PFSK-1 (cell line): ENCODE data around the gene CLDN11.

ENCODE experiments used
- FOXP2 ChIP-seq: optimal IDR thresholded peaks from 2 replicates; pipeline ENCODE3; 2011; ENCODE audit warnings: borderline replicate concordance, control low read depth, inconsistent platforms; ENCODE audit not compliant: insufficient read depth; ENCODE audit errors: extremely low read length, extremely low read depth
- POLR2AphosphoS5 ChIP-seq: IDR thresholded peaks from 2 replicates; pipeline ENCODE4 v1.6.1; 2012; ENCODE audit warnings: low read depth, mild to moderate bottlenecking, control low read depth, low read length, moderate library complexity
- SIN3A ChIP-seq: IDR thresholded peaks from 2 replicates; pipeline ENCODE4 v1.6.1; 2012; ENCODE audit warnings: mild to moderate bottlenecking, low read length, moderate library complexity, borderline replicate concordance; ENCODE audit not compliant: insufficient read depth
- TAF1 ChIP-seq: IDR thresholded peaks from 2 replicates; pipeline ENCODE4 v1.6.1; 2012; ENCODE audit warnings: low read length, control low read depth, borderline replicate concordance; ENCODE audit not compliant: insufficient read depth
- TF ChIP-seq, protein P1 (sequence below), 2 experiments: IDR thresholded peaks; 2 replicates each; pipeline versions ENCODE4 v1.6.1 to v1.8.0; 2011 to 2012; ENCODE audit warnings: low read depth in 2 of 2, low read length in 2 of 2, control low read depth in 1 of 2, inconsistent platforms in 1 of 2, mild to moderate bottlenecking in 1 of 2, moderate library complexity in 1 of 2; ENCODE audit not compliant: insufficient read depth in 1 of 2

Gene CLDN11

DNA sequence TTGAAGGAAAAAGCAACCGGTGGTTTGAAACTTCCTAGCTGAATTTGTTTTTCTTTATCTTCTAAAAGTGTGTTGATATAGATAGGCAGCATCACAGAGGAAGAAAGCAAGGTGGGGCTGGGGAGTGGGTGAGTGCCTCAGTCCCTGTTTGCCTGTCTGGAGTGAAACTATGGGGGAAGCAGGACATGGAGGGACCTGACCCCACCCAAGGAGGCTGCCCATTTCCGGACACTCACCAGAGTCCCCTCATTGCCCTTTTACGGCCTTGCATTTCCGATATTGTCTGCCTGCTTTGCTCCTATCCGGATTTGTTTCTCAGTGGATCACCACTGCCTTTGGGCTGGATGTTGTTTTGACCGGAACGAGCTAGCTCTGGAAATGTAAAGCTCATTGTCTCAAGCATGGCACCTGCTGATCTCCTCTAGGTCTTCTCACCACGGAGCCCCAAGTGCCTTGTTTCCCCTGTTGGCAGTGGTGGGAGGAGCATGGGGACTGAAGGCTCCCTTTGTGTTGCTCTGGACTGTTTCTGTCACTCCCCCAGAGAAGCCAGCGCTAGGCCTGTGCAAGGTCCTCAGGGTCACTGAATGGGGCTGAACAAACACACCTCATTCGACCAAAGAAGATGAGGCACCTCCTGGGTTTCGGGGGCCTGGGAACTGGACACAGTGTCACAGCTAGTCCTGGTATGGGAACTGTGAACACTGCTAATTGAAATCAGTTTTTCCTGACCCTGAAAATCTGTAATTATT is 7.0 kb downstream of the CLDN11 start:
- TF ChIP-seq TAF1 = no peak

DNA sequence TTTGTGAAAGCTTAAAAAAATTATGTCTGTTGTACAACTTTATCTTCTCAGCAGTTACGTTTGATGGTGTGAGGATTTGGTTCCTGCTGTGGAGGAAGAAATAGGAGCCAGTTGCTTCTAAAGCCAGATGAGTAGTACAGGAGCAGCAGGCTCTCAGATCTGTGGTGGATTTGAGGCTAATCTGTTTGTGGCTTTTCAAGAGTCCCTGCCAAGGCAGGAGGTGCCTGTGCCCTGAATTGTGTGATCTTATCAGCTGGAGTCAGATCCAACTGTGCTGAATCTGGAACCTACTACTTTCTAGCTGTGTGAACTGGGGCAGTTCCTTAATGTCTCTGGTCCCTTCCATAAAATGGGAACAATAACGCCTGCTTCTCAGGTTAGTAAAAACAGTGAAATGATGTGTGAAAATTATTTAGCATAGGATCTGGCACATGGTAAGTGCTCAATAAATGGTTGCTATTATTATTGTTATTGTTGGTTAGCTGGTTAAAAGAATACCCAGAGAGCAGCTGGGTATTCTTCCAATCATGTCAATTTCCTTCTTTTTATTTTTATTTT is 7.7 kb downstream of the CLDN11 start:
- TF ChIP-seq, protein P1, sequence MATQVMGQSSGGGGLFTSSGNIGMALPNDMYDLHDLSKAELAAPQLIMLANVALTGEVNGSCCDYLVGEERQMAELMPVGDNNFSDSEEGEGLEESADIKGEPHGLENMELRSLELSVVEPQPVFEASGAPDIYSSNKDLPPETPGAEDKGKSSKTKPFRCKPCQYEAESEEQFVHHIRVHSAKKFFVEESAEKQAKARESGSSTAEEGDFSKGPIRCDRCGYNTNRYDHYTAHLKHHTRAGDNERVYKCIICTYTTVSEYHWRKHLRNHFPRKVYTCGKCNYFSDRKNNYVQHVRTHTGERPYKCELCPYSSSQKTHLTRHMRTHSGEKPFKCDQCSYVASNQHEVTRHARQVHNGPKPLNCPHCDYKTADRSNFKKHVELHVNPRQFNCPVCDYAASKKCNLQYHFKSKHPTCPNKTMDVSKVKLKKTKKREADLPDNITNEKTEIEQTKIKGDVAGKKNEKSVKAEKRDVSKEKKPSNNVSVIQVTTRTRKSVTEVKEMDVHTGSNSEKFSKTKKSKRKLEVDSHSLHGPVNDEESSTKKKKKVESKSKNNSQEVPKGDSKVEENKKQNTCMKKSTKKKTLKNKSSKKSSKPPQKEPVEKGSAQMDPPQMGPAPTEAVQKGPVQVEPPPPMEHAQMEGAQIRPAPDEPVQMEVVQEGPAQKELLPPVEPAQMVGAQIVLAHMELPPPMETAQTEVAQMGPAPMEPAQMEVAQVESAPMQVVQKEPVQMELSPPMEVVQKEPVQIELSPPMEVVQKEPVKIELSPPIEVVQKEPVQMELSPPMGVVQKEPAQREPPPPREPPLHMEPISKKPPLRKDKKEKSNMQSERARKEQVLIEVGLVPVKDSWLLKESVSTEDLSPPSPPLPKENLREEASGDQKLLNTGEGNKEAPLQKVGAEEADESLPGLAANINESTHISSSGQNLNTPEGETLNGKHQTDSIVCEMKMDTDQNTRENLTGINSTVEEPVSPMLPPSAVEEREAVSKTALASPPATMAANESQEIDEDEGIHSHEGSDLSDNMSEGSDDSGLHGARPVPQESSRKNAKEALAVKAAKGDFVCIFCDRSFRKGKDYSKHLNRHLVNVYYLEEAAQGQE (IDR thresholded peaks at IDR 0.05; ENCODE audit: insufficient read depth in 1 of 2, low read depth in 2 of 2, low read length in 2 of 2) = no peak
- TF ChIP-seq FOXP2 (no peak), SIN3A (no peak), TAF1 (no peak), POLR2AphosphoS5 (no peak)

DNA sequence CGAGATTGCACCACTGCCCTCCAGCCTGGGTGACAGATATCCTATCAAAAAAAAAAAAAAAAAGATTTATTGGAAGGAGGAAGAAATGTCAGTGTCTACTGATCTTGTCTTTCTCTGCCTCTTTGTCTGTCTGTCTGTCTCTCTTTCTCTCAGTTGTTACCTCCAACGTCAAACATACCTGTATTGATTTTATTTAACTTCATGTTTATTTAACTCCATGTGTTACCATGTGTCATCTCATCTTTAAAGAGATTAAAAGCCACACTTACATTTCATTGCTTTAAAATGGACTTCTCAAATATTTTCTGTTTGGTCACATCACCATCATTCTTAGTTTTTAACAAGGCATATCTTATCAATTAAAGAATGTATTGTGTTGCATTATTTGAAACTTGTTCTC is 9.4 kb downstream of the CLDN11 start:
- TF ChIP-seq FOXP2 (no peak), SIN3A (no peak), TAF1 (no peak), POLR2AphosphoS5 (no peak)
- TF ChIP-seq, protein P1 (IDR thresholded peaks at IDR 0.05; ENCODE audit: insufficient read depth in 1 of 2, low read depth in 2 of 2, low read length in 2 of 2) = no peak

DNA sequence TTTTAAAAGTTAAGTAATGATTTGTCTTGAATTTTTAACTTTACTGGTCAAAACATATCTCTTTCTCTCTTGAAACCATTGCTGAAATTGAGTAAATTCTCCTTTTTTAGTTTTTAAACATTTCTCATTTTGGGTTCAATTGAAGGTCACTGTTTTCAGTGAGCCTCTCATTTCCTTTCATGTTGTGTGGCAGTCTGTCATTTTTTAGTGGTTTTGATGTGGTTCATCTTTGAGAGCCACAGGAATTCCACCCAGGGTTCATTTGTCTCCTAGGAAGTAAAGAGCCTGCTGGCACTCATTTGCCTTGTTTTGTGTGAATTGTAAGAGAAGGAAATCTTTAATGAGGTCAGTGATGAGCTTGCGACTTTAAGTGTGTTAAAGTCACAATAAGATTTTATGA is 10.4 kb downstream of the CLDN11 start:
- TF ChIP-seq FOXP2 = no peak
- TF ChIP-seq, protein P1 (IDR thresholded peaks at IDR 0.05; ENCODE audit: insufficient read depth in 1 of 2, low read depth in 2 of 2, low read length in 2 of 2) = no peak
- no peak for TF ChIP-seq SIN3A
- TF ChIP-seq POLR2AphosphoS5 = no peak
- TF ChIP-seq TAF1 = no peak

DNA sequence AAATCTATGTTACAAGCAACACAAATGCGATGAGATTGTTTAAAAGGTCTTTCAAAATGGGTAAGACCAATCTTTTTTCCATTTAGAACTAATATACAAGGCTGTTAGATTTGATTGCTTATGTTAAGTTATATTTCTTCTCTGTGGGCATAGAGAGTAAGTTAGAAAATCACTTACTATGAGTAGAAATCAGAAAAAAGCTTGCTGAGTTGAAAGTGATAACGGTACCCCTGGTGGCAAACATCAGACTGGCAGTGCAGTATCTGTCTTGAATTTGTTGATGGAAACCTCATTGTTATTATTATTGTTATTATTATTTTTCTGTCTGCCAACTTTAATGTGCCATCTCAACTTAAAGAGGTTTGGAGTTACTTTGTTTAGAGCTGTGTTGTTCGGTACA is 12.4 kb downstream of the CLDN11 start:
- TF ChIP-seq POLR2AphosphoS5 = no peak
- TF ChIP-seq FOXP2 = no peak
- no peak for TF ChIP-seq TAF1
- TF ChIP-seq, protein P1 (IDR thresholded peaks at IDR 0.05; ENCODE audit: insufficient read depth in 1 of 2, low read depth in 2 of 2, low read length in 2 of 2) = no peak
- TF ChIP-seq SIN3A = no peak
